Astrocyte of the cerebellum (primary cell): ENCODE data around the gene NNMT.
A peak's percentile ranks its signal among the peaks of the same experiment; 100 is the strongest.

Experiments used
- DNase-seq: peaks from one replicate; pipeline ENCODE4 v3.0.0-alpha.2; 2011; ENCODE audit warnings: low read depth
- H3K4me3 ChIP-seq: 2 replicates; pipeline ENCODE4 v1.5.1; 2011; ENCODE audit warnings: mild to moderate bottlenecking, low read depth, low read length, moderate library complexity
- in situ Hi-C: cut with HindIII; loops from 2 replicates; pipeline ENCODE4 v1.10.0; 2017; ENCODE audit warnings: low sequenced_read_pairs
- TF ChIP-seq, protein P1 (sequence below): IDR thresholded peaks from 2 replicates; pipeline ENCODE4 v1.5.1; 2012; ENCODE audit warnings: low read length, low read depth, moderate library complexity, mild to moderate bottlenecking; ENCODE audit errors: missing control alignments

Gene NNMT

DNA sequence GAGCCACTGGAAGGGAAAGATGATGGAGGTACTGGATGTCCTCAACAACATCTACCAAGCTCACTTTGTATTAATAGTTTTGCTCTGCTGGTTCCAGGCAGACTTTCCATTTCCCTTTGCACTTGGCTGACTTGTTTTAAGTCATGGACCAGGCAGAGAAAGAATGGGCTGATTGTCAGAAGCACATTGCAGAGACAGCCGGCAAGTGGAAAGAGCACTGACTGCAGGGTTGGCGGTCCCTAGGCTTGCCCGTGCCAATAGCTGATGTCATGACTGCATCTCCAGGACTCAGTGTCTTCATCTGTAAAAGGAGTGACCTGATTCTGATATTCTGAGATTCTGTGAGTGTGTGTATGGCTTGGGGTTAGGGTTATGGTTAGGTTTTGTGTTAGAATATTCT lies 20.9 kb upstream of the NNMT start:
- TF ChIP-seq, protein P1, sequence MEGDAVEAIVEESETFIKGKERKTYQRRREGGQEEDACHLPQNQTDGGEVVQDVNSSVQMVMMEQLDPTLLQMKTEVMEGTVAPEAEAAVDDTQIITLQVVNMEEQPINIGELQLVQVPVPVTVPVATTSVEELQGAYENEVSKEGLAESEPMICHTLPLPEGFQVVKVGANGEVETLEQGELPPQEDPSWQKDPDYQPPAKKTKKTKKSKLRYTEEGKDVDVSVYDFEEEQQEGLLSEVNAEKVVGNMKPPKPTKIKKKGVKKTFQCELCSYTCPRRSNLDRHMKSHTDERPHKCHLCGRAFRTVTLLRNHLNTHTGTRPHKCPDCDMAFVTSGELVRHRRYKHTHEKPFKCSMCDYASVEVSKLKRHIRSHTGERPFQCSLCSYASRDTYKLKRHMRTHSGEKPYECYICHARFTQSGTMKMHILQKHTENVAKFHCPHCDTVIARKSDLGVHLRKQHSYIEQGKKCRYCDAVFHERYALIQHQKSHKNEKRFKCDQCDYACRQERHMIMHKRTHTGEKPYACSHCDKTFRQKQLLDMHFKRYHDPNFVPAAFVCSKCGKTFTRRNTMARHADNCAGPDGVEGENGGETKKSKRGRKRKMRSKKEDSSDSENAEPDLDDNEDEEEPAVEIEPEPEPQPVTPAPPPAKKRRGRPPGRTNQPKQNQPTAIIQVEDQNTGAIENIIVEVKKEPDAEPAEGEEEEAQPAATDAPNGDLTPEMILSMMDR: no peak
- in situ Hi-C loops: no loop called here
- no peak for DNase-seq
- H3K4me3 ChIP-seq: no peak overlapping the region

DNA sequence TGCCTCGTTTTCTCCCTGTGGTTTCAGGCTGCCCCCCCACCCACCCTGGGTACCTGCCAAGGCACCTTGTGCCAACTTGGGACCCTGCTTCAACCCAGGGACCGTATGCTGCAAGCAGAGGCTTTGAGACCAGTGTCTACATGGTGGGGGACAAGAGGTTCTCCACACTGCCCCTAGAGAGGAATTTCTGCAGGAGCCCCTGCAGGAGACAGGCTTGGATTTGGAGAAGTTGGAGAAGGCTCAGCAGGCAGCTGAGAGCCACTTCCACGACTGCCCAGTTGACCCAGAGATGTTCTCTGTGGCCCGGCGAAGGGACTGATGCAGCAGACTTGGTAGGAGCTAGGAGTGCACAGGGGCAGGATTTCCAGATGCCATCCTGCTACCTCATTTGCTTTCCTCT lies 20.1 kb upstream of the NNMT start:
- TF ChIP-seq, protein P1: peak; percentile 3
- DNase-seq: no peak
- H3K4me3 ChIP-seq: no peak overlapping the region
- in situ Hi-C loops: no loop called here

- H3K4me3 ChIP-seq: no peak overlapping the region
- in situ Hi-C loops: no loop called here
- no peak for DNase-seq
- TF ChIP-seq, protein P1: no peak
These were observed 18.4 kb upstream of the NNMT start for GRCh38 chr11:114277637-114278341.

- H3K4me3 ChIP-seq: no peak overlapping the region
- in situ Hi-C loops: no loop called here
- TF ChIP-seq, protein P1: no peak
- DNase-seq: no peak
These were observed 17.7 kb upstream of the NNMT start for GRCh38 chr11:114278342-114279065.

GRCh38 chr11:114279792-114280546 lies 16.2 kb upstream of the NNMT start:
- no peak overlapping the region for H3K4me3 ChIP-seq
- in situ Hi-C loops: no loop called here
- DNase-seq: no peak
- TF ChIP-seq, protein P1: no peak

GRCh38 chr11:114280696-114281095 lies 15.5 kb upstream of the NNMT start:
- peak; percentile 81 for DNase-seq
- TF ChIP-seq, protein P1: peak; percentile 78
- in situ Hi-C loops: no loop called here

More at GRCh38 chr11:114280696-114281095, 15.5 kb upstream of the NNMT start:
- no peak overlapping the region for H3K4me3 ChIP-seq
